Effector memory CD8-positive, alpha-beta T cell (primary cell): ENCODE measurements around the gene UBE2F.
"Not testable (repeated sequence)": the region's sequence is repeated elsewhere in the genome, so short reads cannot be mapped to it uniquely, and the experiment has no call there.

Experiments used
- ATAC-seq: fragments of 150-1000 bp; cut with Tn5 transposase; replicated peaks from 2 replicates; pipeline ENCODE4 v1.10.0; 2021; ENCODE audit warnings: mild to moderate bottlenecking, moderate library complexity
- DNase-seq, 3 experiments: peaks; one replicate each; pipeline ENCODE4 v3.0.0; 2021
- H3K27ac Mint-ChIP-seq, 2 donors: one replicate each; pipeline ENCODE4 v1.8.0; 2022; ENCODE audit warnings: mild to moderate bottlenecking in 2 of 2, mixed read lengths in 2 of 2, moderate library complexity in 2 of 2
- H3K27me3 Mint-ChIP-seq, 2 donors: one replicate each; pipeline ENCODE4 v1.8.0; 2022; ENCODE audit warnings: mixed read lengths in 2 of 2
- H3K36me3 Mint-ChIP-seq: one replicate; pipeline ENCODE4 v1.8.0; 2022; ENCODE audit warnings: mild to moderate bottlenecking, moderate library complexity, mixed read lengths; ENCODE audit not compliant: insufficient read depth
- H3K4me1 Mint-ChIP-seq, 2 donors: one replicate each; pipeline ENCODE4 v1.8.0; 2022; ENCODE audit warnings: low read depth in 2 of 2, mixed read lengths in 2 of 2
- H3K4me3 Mint-ChIP-seq, 2 donors: one replicate each; pipeline ENCODE4 v1.8.0; 2022; ENCODE audit warnings: mild to moderate bottlenecking in 2 of 2, mixed read lengths in 2 of 2, moderate library complexity in 2 of 2
- H3K9me3 Mint-ChIP-seq, 2 donors: one replicate each; pipeline ENCODE4 v1.8.0; 2022; ENCODE audit warnings: mixed read lengths in 2 of 2

Gene UBE2F

GRCh38 chr2:238060542-238061314, 93.9 kb downstream of the UBE2F start, which contains the start of gene SCLY:
SCLY (plus strand) TSS chr2:238061001; CDS start chr2:238061055, 54 bp downstream.
- H3K9me3 Mint-ChIP-seq, result no peaks in the 10 kb centered on the region

DNA sequence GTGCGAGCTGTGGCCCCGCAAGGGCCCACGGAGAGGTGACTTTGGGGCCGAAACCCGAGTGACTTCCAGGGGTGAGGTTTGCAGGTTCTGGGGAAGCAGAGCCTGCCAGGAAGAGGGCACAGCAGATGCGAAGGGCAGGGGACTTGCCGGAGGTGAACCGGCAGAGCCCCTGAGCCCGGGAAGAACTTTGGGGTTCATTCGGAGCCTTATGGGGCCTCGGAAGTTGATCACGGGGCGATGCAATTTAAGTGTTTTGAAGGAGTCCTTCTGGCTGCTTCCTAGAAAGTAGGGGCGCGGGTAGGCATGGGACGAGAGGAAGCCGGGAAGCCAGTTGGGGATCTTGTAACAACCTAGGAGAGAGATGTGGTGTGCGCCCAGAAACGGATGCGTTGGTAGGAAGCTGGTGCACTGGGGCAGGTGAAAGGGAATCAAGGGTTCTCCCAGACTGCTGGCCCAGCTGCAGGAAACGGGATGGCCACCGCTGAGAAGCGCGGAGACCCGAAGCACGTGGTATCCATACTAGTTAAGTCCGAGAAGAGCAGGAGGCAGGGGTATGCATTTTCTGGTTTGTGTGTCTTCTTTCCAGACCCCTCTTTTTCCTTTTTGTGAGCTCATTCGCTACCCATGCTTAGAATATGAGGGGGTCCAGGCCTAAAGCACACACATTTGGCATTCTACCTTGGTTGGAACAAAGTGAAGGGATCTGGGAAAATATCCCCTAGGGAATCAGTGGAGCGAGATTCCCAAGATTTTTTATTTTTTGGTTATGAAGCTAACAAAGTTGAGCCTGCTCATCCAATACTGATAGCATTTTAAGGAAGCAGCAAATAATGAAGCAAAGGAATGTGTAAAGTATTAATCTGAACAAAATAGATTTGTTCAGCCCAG, 94.7 kb downstream of the UBE2F start:
- H3K9me3 Mint-ChIP-seq, result no peaks in the 10 kb centered on the region
- H3K36me3 Mint-ChIP-seq, result peaks cover 9% of the 10 kb centered on the region
- peak; percentile 5 for ATAC-seq
- peak in 1 of 3 experiments; percentile 13 for DNase-seq
- H3K4me3 Mint-ChIP-seq, result peak overlapping the region; percentile 81 to 95
- peaks cover 9 to 11% of the 10 kb centered on the region in 2 donors for H3K27me3 Mint-ChIP-seq
- peak overlapping the region; percentile 93 to 96 for H3K27ac Mint-ChIP-seq
- peaks cover 22 to 27% of the 10 kb centered on the region in 2 donors for H3K4me1 Mint-ChIP-seq

More at GRCh38 chr2:238060542-238061314, 93.9 kb downstream of the UBE2F start, which contains the start of gene SCLY:
- ATAC-seq (peak; percentile 95), DNase-seq (peak; percentile 86 to 91 (median 87))
- peak within 1 kb of the TSS; percentile 93 to 96 for H3K27ac Mint-ChIP-seq
- peaks cover under 1% of the 10 kb centered on the region for H3K36me3 Mint-ChIP-seq
- peaks cover 22 to 27% of the 10 kb centered on the region in 2 donors for H3K4me1 Mint-ChIP-seq
- peak within 1 kb of the TSS; percentile 81 to 95 for H3K4me3 Mint-ChIP-seq
- H3K27me3 Mint-ChIP-seq, result peaks cover 11 to 19% of the 10 kb centered on the region in 2 donors

- no peak for DNase-seq
These were observed 96.8 kb downstream of the UBE2F start for GRCh38 chr2:238063414-238064189.

DNA sequence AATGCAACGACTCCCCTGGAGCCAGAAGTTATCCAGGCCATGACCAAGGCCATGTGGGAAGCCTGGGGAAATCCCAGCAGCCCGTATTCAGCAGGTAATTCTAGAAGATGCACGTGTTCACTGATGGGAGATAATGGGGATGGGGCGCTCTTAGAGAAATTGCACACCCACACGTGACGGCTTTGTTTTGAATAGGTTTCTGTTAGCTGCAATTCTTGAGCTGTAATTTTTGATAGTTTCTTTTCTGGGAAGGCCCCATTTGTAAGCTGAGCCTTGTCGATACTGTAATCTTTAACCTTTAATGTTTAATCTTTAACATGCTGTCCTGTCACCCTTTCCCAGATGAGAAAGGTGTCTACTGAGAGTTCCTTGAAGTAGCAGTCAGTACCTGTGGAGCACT, 97.6 kb downstream of the UBE2F start:
- ATAC-seq (no peak), DNase-seq (no peak)
- Mint-ChIP-seq H3K27ac (no peak overlapping the region), H3K4me3 (no peak overlapping the region), H3K27me3 (no peaks in the 10 kb centered on the region), H3K36me3 (peaks cover 16% of the 10 kb centered on the region), H3K4me1 (peaks cover 31 to 41% of the 10 kb centered on the region in 2 donors), H3K9me3 (no peaks in the 10 kb centered on the region)

More at GRCh38 chr2:238063414-238064189, 96.8 kb downstream of the UBE2F start:
- H3K4me1 Mint-ChIP-seq, result peaks cover 28 to 36% of the 10 kb centered on the region in 2 donors
- no peak overlapping the region for H3K27ac Mint-ChIP-seq
- H3K36me3 Mint-ChIP-seq, result peaks cover 13% of the 10 kb centered on the region
- no peak overlapping the region for H3K4me3 Mint-ChIP-seq
- no peaks in the 10 kb centered on the region for H3K9me3 Mint-ChIP-seq
- no peaks in the 10 kb centered on the region for H3K27me3 Mint-ChIP-seq
- ATAC-seq, result no peak

DNA sequence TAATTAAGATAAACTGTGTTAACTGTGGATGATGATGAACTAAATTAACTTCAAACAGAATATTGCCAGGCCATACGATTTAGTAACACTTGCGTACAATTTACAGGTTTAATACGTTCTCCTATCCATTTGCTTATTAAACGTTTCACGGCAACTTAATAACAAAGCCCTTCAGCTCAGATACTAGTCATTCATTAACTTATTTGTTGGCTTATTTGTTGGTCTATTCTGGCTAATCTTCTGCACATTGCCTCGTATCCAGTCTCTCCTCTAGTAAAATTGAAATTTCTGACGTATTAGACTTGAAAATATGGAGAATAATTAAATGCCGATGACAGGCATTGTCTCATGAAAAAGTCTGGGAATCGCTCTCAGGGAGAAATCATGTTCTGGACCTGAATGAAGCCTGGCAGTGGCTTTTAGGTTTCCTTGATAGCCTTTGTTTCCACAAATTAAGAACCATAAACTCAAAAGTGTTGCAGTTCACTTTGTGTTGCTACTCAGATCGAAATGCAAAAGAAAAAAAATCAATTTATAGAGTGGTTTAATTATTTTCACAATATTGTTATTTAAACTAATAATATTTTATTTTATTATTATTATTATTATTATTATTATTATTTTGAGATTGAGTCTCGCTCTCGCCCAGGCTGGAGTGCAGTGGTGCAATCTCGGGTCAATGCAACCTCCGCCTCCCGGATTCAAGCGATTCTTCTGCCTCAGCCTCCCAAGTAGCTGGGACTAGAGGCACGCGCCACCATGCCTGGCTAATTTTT, 98.4 kb downstream of the UBE2F start:
- Mint-ChIP-seq H3K36me3 (peaks cover 18% of the 10 kb centered on the region), H3K4me3 (no peak overlapping the region)

DNA sequence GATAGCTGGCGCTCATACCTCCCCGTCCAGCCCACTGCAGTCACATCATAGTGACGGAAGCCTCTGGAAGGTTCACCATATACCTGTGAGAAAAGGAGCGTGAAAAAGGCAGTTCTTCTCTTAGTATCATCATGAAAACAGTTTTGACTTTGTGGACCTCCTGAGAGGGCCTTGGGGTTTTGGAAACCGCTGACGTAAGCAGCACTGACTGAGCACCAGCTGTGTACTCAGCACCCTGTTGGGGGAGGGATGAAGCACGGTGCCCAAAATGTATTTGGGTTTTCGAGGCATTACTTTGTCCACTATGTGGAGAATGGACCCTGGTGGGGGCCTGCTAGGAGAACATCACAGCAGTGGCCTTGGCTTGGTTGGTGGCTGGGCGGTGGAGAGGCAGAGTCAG, 99.4 kb downstream of the UBE2F start:
- no peaks in the 10 kb centered on the region for H3K9me3 Mint-ChIP-seq
- ATAC-seq (no peak), DNase-seq (no peak)
- peaks cover 23% of the 10 kb centered on the region for H3K36me3 Mint-ChIP-seq
- peaks cover 31 to 41% of the 10 kb centered on the region in 2 donors for H3K4me1 Mint-ChIP-seq
- H3K4me3 Mint-ChIP-seq, result no peak overlapping the region
- H3K27me3 Mint-ChIP-seq, result no peaks in the 10 kb centered on the region
- peak overlapping the region in 1 of 2 donors; percentile 0 for H3K27ac Mint-ChIP-seq

More for the DNA sequence above, 98.4 kb downstream of the UBE2F start:
- peaks cover 34 to 43% of the 10 kb centered on the region in 2 donors for H3K4me1 Mint-ChIP-seq
- H3K9me3 Mint-ChIP-seq, result no peaks in the 10 kb centered on the region
- H3K27ac Mint-ChIP-seq, result no peak overlapping the region
- ATAC-seq (no peak), DNase-seq (no peak)
- no peaks in the 10 kb centered on the region for H3K27me3 Mint-ChIP-seq

- not testable (repeated sequence) for DNase-seq, ATAC-seq, H3K9me3 Mint-ChIP-seq, H3K4me3 Mint-ChIP-seq, H3K27me3 Mint-ChIP-seq
- Mint-ChIP-seq H3K27ac (peak overlapping the region in 1 of 2 donors; percentile 0), H3K36me3 (peaks cover 23% of the 10 kb centered on the region), H3K4me1 (peaks cover 27 to 36% of the 10 kb centered on the region in 2 donors)
These were observed 99.9 kb downstream of the UBE2F start for GRCh38 chr2:238066718-238067117.

DNA sequence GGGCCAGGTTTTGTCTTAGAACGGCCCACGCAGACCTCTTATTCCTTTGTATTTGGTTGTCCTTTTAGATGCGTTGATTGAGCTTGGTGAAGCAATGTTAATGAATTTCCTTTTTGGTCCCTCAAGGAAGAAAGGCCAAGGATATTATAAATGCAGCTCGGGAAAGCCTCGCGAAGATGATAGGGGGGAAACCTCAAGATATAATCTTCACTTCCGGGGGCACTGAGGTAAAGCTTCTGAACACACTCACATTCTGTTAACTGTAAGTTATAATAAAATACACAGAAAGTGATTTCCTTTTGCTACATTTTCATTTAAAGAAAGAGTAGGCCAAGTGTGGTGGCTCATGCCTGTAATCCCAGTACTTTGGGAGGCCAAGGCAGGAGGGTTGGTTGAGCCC, 101.1 kb downstream of the UBE2F start:
- peak overlapping the region in 1 of 2 donors; percentile 77 for H3K27ac Mint-ChIP-seq
- ATAC-seq, result no peak

DNA sequence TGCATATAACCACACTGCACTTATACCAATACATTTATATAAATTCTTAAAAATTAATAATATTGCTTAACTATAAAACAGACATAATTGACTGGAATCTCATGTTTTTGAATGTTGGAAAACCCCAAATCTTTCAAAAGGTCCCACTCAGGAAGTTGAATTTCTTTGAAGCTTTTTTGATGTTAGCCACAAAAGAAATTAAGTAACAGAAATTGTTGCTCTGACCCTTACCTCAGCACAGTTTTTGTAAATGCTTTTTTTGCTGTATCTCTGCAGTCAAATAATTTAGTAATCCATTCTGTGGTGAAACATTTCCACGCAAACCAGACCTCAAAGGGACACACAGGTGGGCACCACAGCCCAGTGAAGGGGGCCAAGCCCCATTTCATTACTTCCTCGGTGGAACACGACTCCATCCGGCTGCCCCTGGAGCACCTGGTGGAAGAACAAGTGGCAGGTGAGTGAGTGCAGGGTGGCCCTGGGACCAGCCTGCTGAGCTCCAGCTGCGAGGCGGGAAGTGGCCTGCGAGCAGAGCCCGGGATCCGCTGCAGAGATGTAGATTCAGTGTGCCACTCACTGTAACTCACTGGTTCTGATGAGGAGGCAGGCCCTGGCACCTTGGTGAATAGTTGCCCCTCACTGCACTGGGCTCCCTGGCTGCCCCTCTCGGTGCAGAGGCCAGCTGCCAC, 102.4 kb downstream of the UBE2F start:
- H3K4me1 Mint-ChIP-seq, result peaks cover 22 to 27% of the 10 kb centered on the region in 2 donors
- no peak for DNase-seq
- peak overlapping the region; percentile 41 to 57 for H3K4me3 Mint-ChIP-seq
- ATAC-seq, result peak; percentile 70
- peak overlapping the region; percentile 59 to 91 for H3K27ac Mint-ChIP-seq
- H3K27me3 Mint-ChIP-seq, result no peaks in the 10 kb centered on the region
- peaks cover 23% of the 10 kb centered on the region for H3K36me3 Mint-ChIP-seq
- no peaks in the 10 kb centered on the region for H3K9me3 Mint-ChIP-seq

More for the DNA sequence above, 101.1 kb downstream of the UBE2F start:
- H3K4me1 Mint-ChIP-seq, result peaks cover 25 to 29% of the 10 kb centered on the region in 2 donors
- no peaks in the 10 kb centered on the region for H3K27me3 Mint-ChIP-seq
- no peak for DNase-seq
- H3K36me3 Mint-ChIP-seq, result peaks cover 23% of the 10 kb centered on the region
- no peaks in the 10 kb centered on the region for H3K9me3 Mint-ChIP-seq
- peak overlapping the region in 1 of 2 donors; percentile 31 for H3K4me3 Mint-ChIP-seq

GRCh38 chr2:238069877-238070276, 103.1 kb downstream of the UBE2F start:
- H3K4me3 Mint-ChIP-seq, result peak overlapping the region; percentile 41 to 57
- peak overlapping the region; percentile 59 to 91 for H3K27ac Mint-ChIP-seq
- H3K36me3 Mint-ChIP-seq, result peaks cover 28% of the 10 kb centered on the region

GRCh38 chr2:238075397-238075796, 108.6 kb downstream of the UBE2F start:
- no peaks in the 10 kb centered on the region for H3K27me3 Mint-ChIP-seq
- H3K9me3 Mint-ChIP-seq, result no peaks in the 10 kb centered on the region
- no peak overlapping the region for H3K4me3 Mint-ChIP-seq
- DNase-seq, result no peak
- peaks cover 2 to 8% of the 10 kb centered on the region in 2 donors for H3K4me1 Mint-ChIP-seq
- H3K27ac Mint-ChIP-seq, result peak overlapping the region in 1 of 2 donors; percentile 15
- H3K36me3 Mint-ChIP-seq, result peaks cover 24% of the 10 kb centered on the region
- no peak for ATAC-seq

More at GRCh38 chr2:238069877-238070276, 103.1 kb downstream of the UBE2F start:
- Mint-ChIP-seq H3K27me3 (no peaks in the 10 kb centered on the region), H3K4me1 (peaks cover 21 to 24% of the 10 kb centered on the region in 2 donors), H3K9me3 (no peaks in the 10 kb centered on the region)
- no peak for ATAC-seq
- DNase-seq, result no peak

GRCh38 chr2:238077292-238077691, 110.5 kb downstream of the UBE2F start:
- no peak overlapping the region for H3K4me3 Mint-ChIP-seq
- no peak overlapping the region for H3K27ac Mint-ChIP-seq
- H3K9me3 Mint-ChIP-seq, result no peaks in the 10 kb centered on the region
- peaks cover 26% of the 10 kb centered on the region for H3K36me3 Mint-ChIP-seq
- no peaks in the 10 kb centered on the region for H3K27me3 Mint-ChIP-seq
- no peak for ATAC-seq
- peaks cover 0 to 8% of the 10 kb centered on the region in 2 donors for H3K4me1 Mint-ChIP-seq
- DNase-seq, result no peak
